SK-N-SH (cell line): ENCODE measurements around the gene TSSK6.

Experiments
- CHD2 ChIP-seq: fragments of 150-350 bp; IDR thresholded peaks from 2 replicates; pipeline ENCODE4 v1.6.1; 2018; ENCODE audit warnings: low read length; ENCODE audit not compliant: partially characterized antibody
- EP300 ChIP-seq, 2 experiments: IDR thresholded peaks; 2 replicates each; pipeline versions ENCODE4 v1.4.0 to v1.6.1; 2012; ENCODE audit warnings: borderline replicate concordance in 1 of 2, low read depth in 1 of 2, low read length in 1 of 2
- GABPA ChIP-seq: IDR thresholded peaks from 2 replicates; pipeline ENCODE4 v1.4.0; 2012; ENCODE audit warnings: low read depth, mild to moderate bottlenecking
- MXI1 ChIP-seq: IDR thresholded peaks from 2 replicates; pipeline ENCODE4 v1.6.1; 2012; ENCODE audit warnings: mild to moderate bottlenecking, low read depth, low read length, improper control_type of control experiment
- POLR2AphosphoS5 ChIP-seq: IDR thresholded peaks from 2 replicates; pipeline ENCODE4 v1.6.1; 2012; ENCODE audit warnings: low read depth, low read length
- RAD21 ChIP-seq: IDR thresholded peaks from 2 replicates; pipeline ENCODE4 v1.6.1; 2012; ENCODE audit warnings: mild to moderate bottlenecking, low read length
- RCOR1 ChIP-seq: fragments of 150-350 bp; IDR thresholded peaks from 2 replicates; pipeline ENCODE4 v1.6.1; 2017; ENCODE audit warnings: antibody characterized with exemption, low read length
- SMC3 ChIP-seq: IDR thresholded peaks from 2 replicates; pipeline ENCODE4 v1.6.1; 2012; ENCODE audit warnings: low read depth, low read length, improper control_type of control experiment
- TAF1 ChIP-seq: IDR thresholded peaks from 2 replicates; pipeline ENCODE4 v1.6.1; 2012; ENCODE audit warnings: low read depth, mild to moderate bottlenecking, low read length, moderate library complexity, borderline replicate concordance
- TCF12 ChIP-seq: IDR thresholded peaks from 2 replicates; pipeline ENCODE4 v1.4.0; 2012
- TF ChIP-seq, protein P1 (sequence below): fragments of 200-600 bp; sonication (generic); IDR thresholded peaks from 2 replicates; pipeline ENCODE4 v1.6.1; 2017; ENCODE audit warnings: antibody characterized with exemption, mild to moderate bottlenecking, moderate library complexity

- TF ChIP-seq, protein P1, sequence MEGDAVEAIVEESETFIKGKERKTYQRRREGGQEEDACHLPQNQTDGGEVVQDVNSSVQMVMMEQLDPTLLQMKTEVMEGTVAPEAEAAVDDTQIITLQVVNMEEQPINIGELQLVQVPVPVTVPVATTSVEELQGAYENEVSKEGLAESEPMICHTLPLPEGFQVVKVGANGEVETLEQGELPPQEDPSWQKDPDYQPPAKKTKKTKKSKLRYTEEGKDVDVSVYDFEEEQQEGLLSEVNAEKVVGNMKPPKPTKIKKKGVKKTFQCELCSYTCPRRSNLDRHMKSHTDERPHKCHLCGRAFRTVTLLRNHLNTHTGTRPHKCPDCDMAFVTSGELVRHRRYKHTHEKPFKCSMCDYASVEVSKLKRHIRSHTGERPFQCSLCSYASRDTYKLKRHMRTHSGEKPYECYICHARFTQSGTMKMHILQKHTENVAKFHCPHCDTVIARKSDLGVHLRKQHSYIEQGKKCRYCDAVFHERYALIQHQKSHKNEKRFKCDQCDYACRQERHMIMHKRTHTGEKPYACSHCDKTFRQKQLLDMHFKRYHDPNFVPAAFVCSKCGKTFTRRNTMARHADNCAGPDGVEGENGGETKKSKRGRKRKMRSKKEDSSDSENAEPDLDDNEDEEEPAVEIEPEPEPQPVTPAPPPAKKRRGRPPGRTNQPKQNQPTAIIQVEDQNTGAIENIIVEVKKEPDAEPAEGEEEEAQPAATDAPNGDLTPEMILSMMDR: no peak
- no peak for TF ChIP-seq GABPA
- TF ChIP-seq POLR2AphosphoS5: no peak
- TF ChIP-seq RCOR1: no peak
- TF ChIP-seq SMC3: no peak
- TF ChIP-seq TAF1: no peak
- no peak for TF ChIP-seq RAD21
- no peak for TF ChIP-seq CHD2
- no peak for TF ChIP-seq TCF12
- TF ChIP-seq EP300 (IDR thresholded peaks at IDR 0.05; ENCODE audit: borderline replicate concordance in 1 of 2, low read depth in 1 of 2, low read length in 1 of 2): no peak
- no peak for TF ChIP-seq MXI1
Observed at GRCh38 chr19:19547674-19548336, 32.5 kb upstream of the TSSK6 start.
